OCI-LY7 (cell line): Measurements from ENCODE around the gene HAND1.

Source experiments
- CTCF ChIP-seq: fragments of 200-600 bp; sonication (generic); conservative IDR thresholded peaks from 2 replicates; pipeline ENCODE4 v1.5.1; 2014; ENCODE audit warnings: mild to moderate bottlenecking, antibody characterized with exemption, low read length, moderate library complexity, mixed read lengths
- EZH2phosphoT487 ChIP-seq: fragments of 200-600 bp; sonication (generic); IDR thresholded peaks from 2 replicates; pipeline ENCODE4 v1.6.1; 2018; ENCODE audit warnings: low read depth, borderline replicate concordance, mild to moderate bottlenecking, mixed run types, antibody characterized with exemption, low read length, moderate library complexity, mixed read lengths

DNA sequence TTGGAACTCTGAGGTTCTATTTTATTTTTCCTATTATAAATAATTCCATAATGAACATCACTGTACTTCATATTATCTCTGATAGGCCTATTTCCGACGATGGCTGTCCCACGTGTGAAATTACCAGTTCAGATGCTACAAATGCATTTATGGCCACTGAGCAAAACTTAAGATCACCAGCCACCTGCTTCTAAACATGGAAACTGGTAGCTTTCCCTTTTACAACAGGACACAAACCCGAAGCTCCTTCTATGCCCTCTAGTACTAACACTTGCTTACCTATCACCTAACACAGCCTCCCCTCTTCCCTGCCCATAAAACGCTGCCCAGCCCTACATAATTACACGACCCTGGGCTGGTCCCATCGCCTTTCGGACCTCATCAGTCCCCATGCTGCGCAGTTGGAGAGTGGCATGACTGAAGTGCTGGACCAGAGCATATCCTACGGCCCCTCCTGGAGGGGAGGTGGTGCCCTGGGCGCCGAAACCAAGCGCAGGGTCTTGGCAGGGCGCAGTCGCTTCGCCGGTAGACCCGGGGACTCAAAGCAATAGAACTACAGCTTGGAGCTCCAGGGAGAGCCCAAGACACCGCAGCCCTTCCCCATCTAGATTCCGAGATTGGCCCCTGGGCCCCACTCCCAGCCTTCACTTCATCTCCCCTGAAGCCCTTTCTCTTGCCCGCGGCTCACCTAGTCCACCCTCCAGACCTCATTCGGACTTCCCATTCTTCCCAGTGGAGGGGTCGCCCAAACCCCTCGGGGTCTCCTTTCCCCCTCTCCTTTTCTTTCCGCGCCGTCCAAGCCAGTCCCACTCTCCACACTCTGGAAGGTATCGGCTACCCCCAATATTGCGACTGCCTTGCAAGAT lies 33.2 kb downstream of the HAND1 start:
- no peak for TF ChIP-seq CTCF
- TF ChIP-seq EZH2phosphoT487 = no peak
